Stimulated activated CD8-positive, alpha-beta memory T cell treated with anti-CD3 and anti-CD28 coated beads, Interleukin-2, amount 100 ng/mL, for 48 hours (primary cell): ENCODE data around the gene RAPSN.

Experiments
- DNase-seq, 2 donors: peaks; one replicate each; pipeline ENCODE4 v3.0.0-alpha.2; 2020; ENCODE audit warnings: low read depth in 2 of 2

The RAPSN gene

DNA sequence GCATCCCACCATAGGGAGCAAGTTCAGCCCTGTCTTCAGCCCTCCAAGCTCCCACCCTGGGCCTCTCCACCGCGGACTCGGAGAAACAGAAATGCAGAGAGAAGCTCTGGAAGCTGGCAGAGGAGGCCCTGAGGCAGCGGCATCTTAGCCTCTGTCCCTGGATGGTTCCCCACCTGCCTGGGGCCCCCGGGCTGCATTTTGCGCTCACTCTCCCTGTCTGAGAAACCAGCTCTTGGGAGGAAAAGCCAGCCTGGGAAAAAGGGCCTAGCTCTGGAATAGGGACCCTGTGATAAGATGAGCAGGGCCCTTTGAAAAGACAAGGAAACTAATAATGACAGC is 58.5 kb downstream of the RAPSN start:
- no peak for DNase-seq

DNA sequence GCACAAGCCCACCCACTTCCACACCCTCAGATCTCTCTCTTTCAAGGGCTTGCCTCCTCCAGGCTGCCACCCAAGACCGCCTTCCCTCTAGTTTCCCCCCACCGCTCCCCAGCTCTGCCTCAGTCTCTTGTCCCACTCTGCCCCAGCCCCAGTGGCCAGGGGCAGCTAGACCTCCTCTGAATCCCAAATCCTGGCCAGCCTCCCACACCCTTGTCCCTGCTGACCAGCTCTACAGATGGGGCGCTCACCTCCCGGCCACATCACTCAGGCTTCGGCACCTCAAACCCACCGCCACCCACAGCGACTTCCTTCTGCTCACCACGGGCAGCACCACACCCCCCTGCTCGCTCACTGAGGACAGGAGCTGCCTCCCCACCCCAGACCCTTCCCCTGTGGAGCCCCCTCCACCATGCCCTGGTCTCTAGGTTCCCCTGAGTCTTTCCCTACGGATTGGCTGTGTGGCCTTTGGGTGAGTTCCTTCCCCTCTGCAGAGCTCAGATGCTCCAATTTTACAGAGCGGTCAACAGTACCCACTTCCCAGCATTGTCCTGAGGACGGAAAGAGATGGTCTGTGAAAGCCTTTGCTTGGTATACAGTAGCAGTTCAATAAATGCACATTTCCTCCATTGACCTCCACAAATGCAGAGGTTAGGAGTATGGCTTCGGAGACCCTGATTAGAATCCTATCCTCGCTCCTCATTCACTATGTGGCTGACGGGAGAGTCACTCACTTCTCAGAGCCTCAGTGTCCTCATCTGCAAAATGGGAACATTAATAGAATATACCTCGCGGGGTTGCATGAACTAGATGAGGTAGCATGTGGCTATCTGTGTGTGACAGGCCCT is 59.1 kb downstream of the RAPSN start:
- no peak for DNase-seq

GRCh38 chr11:47388697-47389576 is 60.0 kb downstream of the RAPSN start:
- DNase-seq, result no peak

DNA sequence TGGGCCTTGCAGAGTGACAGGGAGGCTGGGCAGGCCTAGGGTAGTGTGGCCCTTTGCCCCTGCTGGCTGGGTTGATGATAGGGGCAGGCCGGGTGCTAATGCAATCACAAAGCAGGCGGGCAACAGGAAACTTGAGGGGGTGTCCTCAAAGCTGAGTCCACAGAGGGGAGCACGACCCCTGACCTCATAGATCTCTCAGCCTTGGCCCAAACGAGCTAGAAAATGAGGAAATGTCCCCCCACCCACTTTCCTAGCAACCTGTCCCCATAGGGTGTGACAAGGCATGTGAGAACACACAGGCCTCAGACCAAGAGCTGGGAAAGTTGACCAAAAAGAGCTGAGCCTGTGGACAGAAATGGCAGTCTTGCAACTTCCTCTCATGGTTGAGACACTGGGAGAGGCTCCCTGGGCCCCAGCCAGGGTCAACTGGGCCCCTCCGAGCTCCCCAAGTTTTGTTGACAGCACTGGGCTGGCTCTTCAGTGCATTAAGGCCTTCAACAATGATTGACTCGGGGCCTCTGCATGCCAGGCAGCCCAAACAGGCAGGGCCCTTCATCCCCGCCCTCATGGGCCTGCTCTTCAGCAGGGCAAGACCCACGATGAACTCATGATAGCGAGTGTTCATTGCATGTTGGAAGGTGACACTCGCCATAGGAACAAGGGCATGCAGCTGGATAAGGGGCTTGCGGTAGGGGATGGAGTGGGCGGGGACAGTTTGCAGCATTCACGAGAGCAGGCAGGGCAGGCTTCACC is 60.8 kb downstream of the RAPSN start:
- no peak for DNase-seq
